Left cardiac atrium (tissue), 4 donors: Measurements from ENCODE around the gene NCKAP5. TPM values are rescaled to one million over a fixed set of nuclear protein-coding genes. Genes with fewer than 3 reads are reported as not detected.
"Not testable (repeated sequence)": the region's sequence is repeated elsewhere in the genome, so short reads cannot be mapped to it uniquely, and the experiment has no call there.

Experiments used
- ATAC-seq, 2 donors: fragments of 200-7000 bp; cut with Tn5 transposase; one replicate each; pipeline ENCODE4 v1.9.1; 2020; ENCODE audit warnings: mild to moderate bottlenecking in 2 of 2, moderate library complexity in 2 of 2
- DNase-seq: peaks from one replicate; pipeline ENCODE4 v3.0.0-alpha.2; 2020
- intact Hi-C, 2 donors: fragments of 100-400 bp; cut with DNase I; formaldehyde crosslinking; loops; one replicate each; pipeline versions ENCODE4 v1.14.1 to v1.15.1; 2022 to 2023
- total RNA-seq, 2 donors: library from RNA; stranded (reverse); fragmentation: NEBNext Ultra II Directional; extraction: Animal tissue kit (Norgen Biotek cat#: 25700); gene quantifications; one replicate each; pipeline ENCODE4 v1.2.1, GENCODE V29; 2021
- donor health status: DM: no; HTN: yes; CAD: no.
- donor health status: DM: no; HTN: yes; CAD: no; lungs with severe emphysema.
- donor health status: DM: yes; HTN: yes; CAD: no.
- donor health status: Dilated cardiomyopathy.

The NCKAP5 gene
- total RNA-seq, 2 donors from 2014 or later = 5.8 to 6.2 TPM

- intact Hi-C loops = no loop called here
- DNase-seq (no peak), ATAC-seq (no peak)
These were observed 87.4 kb downstream of the NCKAP5 start for GRCh38 chr2:133480707-133481429.

GRCh38 chr2:133477616-133477990, 90.7 kb downstream of the NCKAP5 start:
- DNase-seq = no peak
- peak in 1 of 2 donors; percentile 48 for ATAC-seq
- intact Hi-C loops = no loop called here

- intact Hi-C loops = no loop called here
- ATAC-seq = peak in 1 of 2 donors; percentile 36
- DNase-seq = no peak
These were observed 91.2 kb downstream of the NCKAP5 start for GRCh38 chr2:133476931-133477615.

- ATAC-seq (no peak), DNase-seq (no peak)
- intact Hi-C loops = no loop called here
These were observed 92.0 kb downstream of the NCKAP5 start for GRCh38 chr2:133476286-133476685.

GRCh38 chr2:133475610-133476009, 92.7 kb downstream of the NCKAP5 start:
- no peak for ATAC-seq
- intact Hi-C loops = no loop called here
- DNase-seq = no peak

- DNase-seq, intact Hi-C loops, ATAC-seq: not testable (repeated sequence)
These were observed 97.8 kb downstream of the NCKAP5 start for GRCh38 chr2:133470446-133470845.

GRCh38 chr2:133462811-133463210, 105.5 kb downstream of the NCKAP5 start:
- DNase-seq = no peak
- intact Hi-C loops = no loop called here
- no peak for ATAC-seq

GRCh38 chr2:133461484-133461883, 106.8 kb downstream of the NCKAP5 start:
- ATAC-seq (no peak), DNase-seq (no peak)
- intact Hi-C loops = no loop called here

GRCh38 chr2:133459590-133459989, 108.7 kb downstream of the NCKAP5 start:
- intact Hi-C loops = no loop called here
- DNase-seq = no peak
- ATAC-seq = no peak

- DNase-seq (no peak), ATAC-seq (no peak)
- intact Hi-C loops = no loop called here
These were observed 110.0 kb downstream of the NCKAP5 start for GRCh38 chr2:133458280-133458679.

GRCh38 chr2:133457861-133458260, 110.4 kb downstream of the NCKAP5 start:
- DNase-seq (no peak), ATAC-seq (no peak)
- intact Hi-C loops = no loop called here

GRCh38 chr2:133456971-133457370, 111.3 kb downstream of the NCKAP5 start:
- intact Hi-C loops = no loop called here
- DNase-seq (no peak), ATAC-seq (no peak)

- DNase-seq (no peak), ATAC-seq (no peak)
- intact Hi-C loops = no loop called here
These were observed 112.1 kb downstream of the NCKAP5 start for GRCh38 chr2:133456156-133456555.

GRCh38 chr2:133453032-133453431, 115.2 kb downstream of the NCKAP5 start:
- intact Hi-C loops = no loop called here
- ATAC-seq (no peak), DNase-seq (no peak)

GRCh38 chr2:133452583-133452982, 115.7 kb downstream of the NCKAP5 start:
- no peak for ATAC-seq
- DNase-seq = no peak
- intact Hi-C loops = no loop called here

GRCh38 chr2:133452146-133452545, 116.1 kb downstream of the NCKAP5 start:
- intact Hi-C loops = no loop called here
- no peak for DNase-seq
- ATAC-seq = no peak

GRCh38 chr2:133448195-133448594, 120.1 kb downstream of the NCKAP5 start:
- no peak for ATAC-seq
- DNase-seq = no peak
- intact Hi-C loops = no loop called here

GRCh38 chr2:133447303-133447702, 121.0 kb downstream of the NCKAP5 start:
- DNase-seq = no peak
- ATAC-seq = no peak
- intact Hi-C loops = no loop called here

GRCh38 chr2:133444465-133444864, 123.8 kb downstream of the NCKAP5 start:
- DNase-seq (no peak), ATAC-seq (no peak)
- intact Hi-C loops = no loop called here

GRCh38 chr2:133442393-133442792, 125.9 kb downstream of the NCKAP5 start:
- DNase-seq (no peak), ATAC-seq (no peak)
- intact Hi-C loops = no loop called here

- intact Hi-C loops = loop anchor here in 1 of 2 donors (10.0 kb wide), 1 partner anchor 125 kb away; the partner anchor contains the start of gene NCKAP5
- DNase-seq = no peak
- no peak for ATAC-seq
These were observed 128.7 kb downstream of the NCKAP5 start for GRCh38 chr2:133439565-133439920.
